ENCODE data around the gene CELF2. TPM values are rescaled to one million over a fixed set of nuclear protein-coding genes. Genes with fewer than 3 reads are reported as not detected.

Gene CELF2
- total RNA-seq, 1 experiment from 2014 or later, result 28.7 TPM

GRCh38 chr10:11193001-11193551, 175.4 kb downstream of the CELF2 start:
- Histone ChIP-seq H3K79me2 (ENCODE audit: insufficient read depth, low read length) (no peaks in the 10 kb centered on the region), H3K27me3 (ENCODE audit: insufficient read depth, low read length) (no peaks in the 10 kb centered on the region), H3K14ac (ENCODE audit: insufficient read depth, low read length) (no peak overlapping the region), H2BK120ac (ENCODE audit: low read depth, low read length, poor library complexity, severe bottlenecking) (no peak overlapping the region), H2BK5ac (ENCODE audit: insufficient read length, low read length) (no peak overlapping the region), H2BK15ac (ENCODE audit: low read depth, low read length) (no peak overlapping the region), H4K91ac (ENCODE audit: insufficient read length, low read depth, low read length) (no peak overlapping the region), H4K5ac (ENCODE audit: insufficient read length, low read depth, low read length) (no peak overlapping the region), H3K27ac (ENCODE audit: insufficient read length, low read depth, low read length) (no peak overlapping the region), H3K9me3 (ENCODE audit: control insufficient read depth, low read depth, low read length) (no peaks in the 10 kb centered on the region), H3T11ph (ENCODE audit: low read length) (no peak overlapping the region), H3K4me2 (ENCODE audit: insufficient read depth, insufficient read length, low read length) (no peak overlapping the region), H2BK12ac (ENCODE audit: insufficient read length, low read depth, low read length) (no peak overlapping the region), H3K4me1 (ENCODE audit: insufficient read depth, low read length) (peaks cover 9% of the 10 kb centered on the region; the same call in 1 of the 2 replicates), H3K56ac (ENCODE audit: insufficient read length, low read depth, low read length) (no peak overlapping the region), H3K18ac (ENCODE audit: insufficient read length, low read depth, low read length) (no peak overlapping the region), H4K8ac (replicated peaks; ENCODE audit: insufficient read length, low read depth, low read length) (no peak overlapping the region), H3K9ac (ENCODE audit: extremely low read depth, insufficient read length, low read length) (no peak overlapping the region), H2AFZ (ENCODE audit: low read length) (no peak overlapping the region), H3K23ac (ENCODE audit: insufficient read length, low read depth, low read length) (no peak overlapping the region), H3K79me1 (ENCODE audit: insufficient read depth, low read depth, low read length, poor library complexity, severe bottlenecking) (no peaks in the 10 kb centered on the region), H2AK5ac (ENCODE audit: insufficient read length, low read length) (no peak overlapping the region), H2BK20ac (ENCODE audit: low read depth, low read length, poor library complexity, severe bottlenecking) (no peak overlapping the region), H4K20me1 (ENCODE audit: control insufficient read depth, insufficient read depth, insufficient read length) (no peaks in the 10 kb centered on the region), H3K4ac (ENCODE audit: low read depth, low read length) (no peak overlapping the region), H3K23me2 (ENCODE audit: insufficient read length, low read depth, low read length, poor library complexity, severe bottlenecking) (no peaks in the 10 kb centered on the region)
- no peak overlapping the region; a peak in 1 of 5 replicates for H3K4me3 Mint-ChIP-seq
- no peaks in the 10 kb centered on the region for H3K27me3 Mint-ChIP-seq (ENCODE audit: low read depth)
- no peak for DNase-seq
- 0 out of 5 replicates have a peak, but pooled peaks cover 0 to 2% of the 10 kb centered on the region in 2 experiments for H3K9me3 Mint-ChIP-seq
- H3K27ac Mint-ChIP-seq, result peak overlapping the region; percentile 37 to 75 (median 65)
- no CpG with 5 or more reads among the region's 7 CpGs for WGBS (ENCODE audit: extremely low coverage, insufficient read length, low lambda C conversion rate)
- TF ChIP-seq, protein P1, sequence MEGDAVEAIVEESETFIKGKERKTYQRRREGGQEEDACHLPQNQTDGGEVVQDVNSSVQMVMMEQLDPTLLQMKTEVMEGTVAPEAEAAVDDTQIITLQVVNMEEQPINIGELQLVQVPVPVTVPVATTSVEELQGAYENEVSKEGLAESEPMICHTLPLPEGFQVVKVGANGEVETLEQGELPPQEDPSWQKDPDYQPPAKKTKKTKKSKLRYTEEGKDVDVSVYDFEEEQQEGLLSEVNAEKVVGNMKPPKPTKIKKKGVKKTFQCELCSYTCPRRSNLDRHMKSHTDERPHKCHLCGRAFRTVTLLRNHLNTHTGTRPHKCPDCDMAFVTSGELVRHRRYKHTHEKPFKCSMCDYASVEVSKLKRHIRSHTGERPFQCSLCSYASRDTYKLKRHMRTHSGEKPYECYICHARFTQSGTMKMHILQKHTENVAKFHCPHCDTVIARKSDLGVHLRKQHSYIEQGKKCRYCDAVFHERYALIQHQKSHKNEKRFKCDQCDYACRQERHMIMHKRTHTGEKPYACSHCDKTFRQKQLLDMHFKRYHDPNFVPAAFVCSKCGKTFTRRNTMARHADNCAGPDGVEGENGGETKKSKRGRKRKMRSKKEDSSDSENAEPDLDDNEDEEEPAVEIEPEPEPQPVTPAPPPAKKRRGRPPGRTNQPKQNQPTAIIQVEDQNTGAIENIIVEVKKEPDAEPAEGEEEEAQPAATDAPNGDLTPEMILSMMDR (conservative IDR thresholded peaks at IDR 0.05), result no peak
- peaks cover 0 to 15% (median 7%) of the 10 kb centered on the region in 3 experiments; a peak in 6 of 7 replicates for H3K36me3 Mint-ChIP-seq (ENCODE audit: insufficient read depth in 1 of 3, low read depth in 3 of 3)
- H3K4me1 Mint-ChIP-seq, result peaks cover 62 to 73% of the 10 kb centered on the region in 2 experiments
